ENCODE data around the gene TMEM74B.

The TMEM74B gene

GRCh38 chr20:1199212-1199873 lies 14.6 kb upstream of the TMEM74B start:
- Histone ChIP-seq H3K36me3 (ENCODE audit: low read depth) (no peaks in the 10 kb centered on the region), H3K27ac (ENCODE audit: poor library complexity, severe bottlenecking) (no peak overlapping the region), H3K4me1 (ENCODE audit: insufficient read depth, poor library complexity, severe bottlenecking) (no peaks in the 10 kb centered on the region), H3K4me3 (ENCODE audit: severe bottlenecking) (no peak overlapping the region), H3K9me3 (ENCODE audit: severe bottlenecking) (no peaks in the 10 kb centered on the region), H3K27me3 (ENCODE audit: insufficient read depth, poor library complexity, severe bottlenecking) (no peaks in the 10 kb centered on the region)
- ATAC-seq (ENCODE audit: low read depth): no peak
- DNase-seq (ENCODE audit: low spot score): no peak
- TF ChIP-seq, protein P1, sequence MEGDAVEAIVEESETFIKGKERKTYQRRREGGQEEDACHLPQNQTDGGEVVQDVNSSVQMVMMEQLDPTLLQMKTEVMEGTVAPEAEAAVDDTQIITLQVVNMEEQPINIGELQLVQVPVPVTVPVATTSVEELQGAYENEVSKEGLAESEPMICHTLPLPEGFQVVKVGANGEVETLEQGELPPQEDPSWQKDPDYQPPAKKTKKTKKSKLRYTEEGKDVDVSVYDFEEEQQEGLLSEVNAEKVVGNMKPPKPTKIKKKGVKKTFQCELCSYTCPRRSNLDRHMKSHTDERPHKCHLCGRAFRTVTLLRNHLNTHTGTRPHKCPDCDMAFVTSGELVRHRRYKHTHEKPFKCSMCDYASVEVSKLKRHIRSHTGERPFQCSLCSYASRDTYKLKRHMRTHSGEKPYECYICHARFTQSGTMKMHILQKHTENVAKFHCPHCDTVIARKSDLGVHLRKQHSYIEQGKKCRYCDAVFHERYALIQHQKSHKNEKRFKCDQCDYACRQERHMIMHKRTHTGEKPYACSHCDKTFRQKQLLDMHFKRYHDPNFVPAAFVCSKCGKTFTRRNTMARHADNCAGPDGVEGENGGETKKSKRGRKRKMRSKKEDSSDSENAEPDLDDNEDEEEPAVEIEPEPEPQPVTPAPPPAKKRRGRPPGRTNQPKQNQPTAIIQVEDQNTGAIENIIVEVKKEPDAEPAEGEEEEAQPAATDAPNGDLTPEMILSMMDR (IDR thresholded peaks at IDR 0.05; ENCODE audit: poor library complexity, severe bottlenecking): no peak

- no peak overlapping the region for H3K27ac ChIP-seq (ENCODE audit: poor library complexity, severe bottlenecking)
- no peaks in the 10 kb centered on the region for H3K36me3 ChIP-seq (ENCODE audit: low read depth)
- no peaks in the 10 kb centered on the region for H3K27me3 ChIP-seq (ENCODE audit: insufficient read depth, poor library complexity, severe bottlenecking)
- TF ChIP-seq, protein P1 (IDR thresholded peaks at IDR 0.05; ENCODE audit: poor library complexity, severe bottlenecking): no peak
- H3K4me3 ChIP-seq (ENCODE audit: severe bottlenecking): no peak overlapping the region
- no peaks in the 10 kb centered on the region for H3K9me3 ChIP-seq (ENCODE audit: severe bottlenecking)
- H3K4me1 ChIP-seq (ENCODE audit: insufficient read depth, poor library complexity, severe bottlenecking): no peaks in the 10 kb centered on the region
- DNase-seq (ENCODE audit: low spot score): no peak
- no peak for ATAC-seq (ENCODE audit: low read depth)
Measured at GRCh38 chr20:1198751-1199150, 14.0 kb upstream of the TMEM74B start.

GRCh38 chr20:1197801-1198200 lies 13.0 kb upstream of the TMEM74B start:
- no peak for ATAC-seq (ENCODE audit: low read depth)
- TF ChIP-seq, protein P1 (IDR thresholded peaks at IDR 0.05; ENCODE audit: poor library complexity, severe bottlenecking): no peak
- H3K27ac ChIP-seq (ENCODE audit: poor library complexity, severe bottlenecking): no peak overlapping the region
- no peak overlapping the region for H3K4me3 ChIP-seq (ENCODE audit: severe bottlenecking)
- no peaks in the 10 kb centered on the region for H3K9me3 ChIP-seq (ENCODE audit: severe bottlenecking)
- no peak for DNase-seq (ENCODE audit: low spot score)
- no peaks in the 10 kb centered on the region for H3K36me3 ChIP-seq (ENCODE audit: low read depth)
- no peaks in the 10 kb centered on the region for H3K4me1 ChIP-seq (ENCODE audit: insufficient read depth, poor library complexity, severe bottlenecking)
- H3K27me3 ChIP-seq (ENCODE audit: insufficient read depth, poor library complexity, severe bottlenecking): no peaks in the 10 kb centered on the region

- no peaks in the 10 kb centered on the region for H3K36me3 ChIP-seq (ENCODE audit: low read depth)
- H3K9me3 ChIP-seq (ENCODE audit: severe bottlenecking): no peaks in the 10 kb centered on the region
- TF ChIP-seq, protein P1 (IDR thresholded peaks at IDR 0.05; ENCODE audit: poor library complexity, severe bottlenecking): no peak
- H3K4me1 ChIP-seq (ENCODE audit: insufficient read depth, poor library complexity, severe bottlenecking): no peaks in the 10 kb centered on the region
- ATAC-seq (ENCODE audit: low read depth): no peak
- DNase-seq (ENCODE audit: low spot score): no peak
- no peak overlapping the region for H3K27ac ChIP-seq (ENCODE audit: poor library complexity, severe bottlenecking)
- H3K27me3 ChIP-seq (ENCODE audit: insufficient read depth, poor library complexity, severe bottlenecking): no peaks in the 10 kb centered on the region
- H3K4me3 ChIP-seq (ENCODE audit: severe bottlenecking): no peak overlapping the region
Measured at GRCh38 chr20:1196634-1197033, 11.9 kb upstream of the TMEM74B start.

- Histone ChIP-seq H3K27ac (ENCODE audit: poor library complexity, severe bottlenecking) (no peak overlapping the region), H3K9me3 (ENCODE audit: severe bottlenecking) (no peaks in the 10 kb centered on the region), H3K4me1 (ENCODE audit: insufficient read depth, poor library complexity, severe bottlenecking) (no peaks in the 10 kb centered on the region), H3K4me3 (ENCODE audit: severe bottlenecking) (no peak overlapping the region), H3K36me3 (ENCODE audit: low read depth) (no peaks in the 10 kb centered on the region), H3K27me3 (ENCODE audit: insufficient read depth, poor library complexity, severe bottlenecking) (no peaks in the 10 kb centered on the region)
- TF ChIP-seq, protein P1 (IDR thresholded peaks at IDR 0.05; ENCODE audit: poor library complexity, severe bottlenecking): no peak
- no peak for ATAC-seq (ENCODE audit: low read depth)
- DNase-seq (ENCODE audit: low spot score): no peak
Measured at GRCh38 chr20:1195226-1195625, 10.4 kb upstream of the TMEM74B start.
